ENCODE measurements around the gene SMC4.

The SMC4 gene

DNA sequence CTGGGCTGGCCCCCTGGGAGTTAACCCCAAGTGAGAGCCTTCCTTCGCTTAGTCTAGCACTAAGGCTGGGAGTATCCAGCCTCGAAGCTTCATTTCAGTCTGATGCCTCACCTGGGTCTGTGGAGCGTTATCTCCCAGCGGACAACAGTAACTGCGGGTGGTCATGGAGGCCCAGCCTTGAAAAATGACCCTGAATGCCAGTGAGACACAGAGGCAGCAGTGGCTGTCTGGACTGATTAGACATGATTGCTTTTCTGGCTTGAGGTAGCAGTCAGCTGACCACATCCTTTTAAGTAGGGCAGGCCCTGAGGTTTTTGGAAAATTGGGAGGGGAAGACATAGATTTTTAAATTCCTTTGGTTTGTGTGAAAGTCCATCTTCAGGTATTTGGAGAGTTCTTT is 78.3 kb downstream of the SMC4 start:
- no peak for DNase-seq (ENCODE audit: low spot score)

GRCh38 chr3:160478338-160478737 is 78.9 kb downstream of the SMC4 start:
- DNase-seq (ENCODE audit: low spot score), result no peak

DNA sequence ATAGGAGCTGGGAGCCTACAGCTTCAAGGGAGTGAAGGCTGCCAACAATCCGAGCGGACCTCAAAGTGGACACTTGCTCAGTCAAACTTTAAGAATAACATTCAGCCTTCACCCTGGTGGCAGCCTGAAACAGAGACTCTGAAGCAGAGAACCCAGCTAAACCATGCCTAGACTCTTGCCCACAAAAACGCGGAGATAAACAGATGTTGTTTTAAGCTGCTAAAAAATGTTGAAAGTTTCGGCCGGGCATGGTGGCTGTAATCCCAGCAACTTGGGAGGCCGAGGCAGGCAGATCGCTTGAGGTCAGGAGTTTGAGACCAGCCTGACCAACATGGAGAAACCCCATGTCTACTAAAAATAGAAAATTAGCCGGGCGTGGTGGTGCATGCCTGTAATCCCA is 79.9 kb downstream of the SMC4 start:
- no peak for DNase-seq (ENCODE audit: low spot score)

DNA sequence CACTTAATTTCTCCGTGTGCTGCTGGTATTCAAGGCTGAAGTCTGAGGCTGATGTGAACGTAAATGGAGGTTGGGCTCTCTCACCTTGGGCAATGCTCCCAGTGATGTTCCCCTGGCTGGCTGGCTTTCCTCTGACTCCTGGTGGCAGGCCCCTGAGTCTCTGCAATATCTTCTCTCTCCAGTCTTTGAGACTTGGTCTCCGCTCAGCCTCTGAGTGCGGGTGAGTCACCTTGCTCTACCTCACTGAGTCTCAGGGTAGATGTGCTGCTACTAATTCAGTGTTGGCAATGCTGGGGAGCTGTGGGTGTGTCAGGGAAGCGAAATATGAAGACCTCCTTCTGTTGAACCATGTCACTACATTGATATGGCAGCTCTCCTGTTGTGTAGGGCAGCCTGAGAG is 81.5 kb downstream of the SMC4 start:
- no peak for DNase-seq (ENCODE audit: low spot score)

- DNase-seq (ENCODE audit: low spot score), result no peak
These were observed 82.4 kb downstream of the SMC4 start for GRCh38 chr3:160481856-160482255.

- DNase-seq (ENCODE audit: low spot score), result no peak
These were observed 83.3 kb downstream of the SMC4 start for GRCh38 chr3:160482796-160483195.

Measured in D341Med (cell line).